ENCODE measurements around the gene MTOR.

GRCh38 chr1:11301601-11302000, 39.2 kb upstream of the MTOR start:
- TF ChIP-seq POLR2A (IDR thresholded peaks at IDR 0.05): no peak
- TF ChIP-seq, protein P1, sequence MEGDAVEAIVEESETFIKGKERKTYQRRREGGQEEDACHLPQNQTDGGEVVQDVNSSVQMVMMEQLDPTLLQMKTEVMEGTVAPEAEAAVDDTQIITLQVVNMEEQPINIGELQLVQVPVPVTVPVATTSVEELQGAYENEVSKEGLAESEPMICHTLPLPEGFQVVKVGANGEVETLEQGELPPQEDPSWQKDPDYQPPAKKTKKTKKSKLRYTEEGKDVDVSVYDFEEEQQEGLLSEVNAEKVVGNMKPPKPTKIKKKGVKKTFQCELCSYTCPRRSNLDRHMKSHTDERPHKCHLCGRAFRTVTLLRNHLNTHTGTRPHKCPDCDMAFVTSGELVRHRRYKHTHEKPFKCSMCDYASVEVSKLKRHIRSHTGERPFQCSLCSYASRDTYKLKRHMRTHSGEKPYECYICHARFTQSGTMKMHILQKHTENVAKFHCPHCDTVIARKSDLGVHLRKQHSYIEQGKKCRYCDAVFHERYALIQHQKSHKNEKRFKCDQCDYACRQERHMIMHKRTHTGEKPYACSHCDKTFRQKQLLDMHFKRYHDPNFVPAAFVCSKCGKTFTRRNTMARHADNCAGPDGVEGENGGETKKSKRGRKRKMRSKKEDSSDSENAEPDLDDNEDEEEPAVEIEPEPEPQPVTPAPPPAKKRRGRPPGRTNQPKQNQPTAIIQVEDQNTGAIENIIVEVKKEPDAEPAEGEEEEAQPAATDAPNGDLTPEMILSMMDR (IDR thresholded peaks at IDR 0.05): no peak
- no peak for TF ChIP-seq EP300 (IDR thresholded peaks at IDR 0.05)

All from ovary (tissue), 3 donors.